Occipital lobe (tissue), 2 donors: Measurements from ENCODE around the gene MYOM3. TPM values are rescaled to one million over a fixed set of nuclear protein-coding genes. Genes with fewer than 3 reads are reported as not detected.

Source experiments
- DNase-seq: peaks from one replicate; lab custom pipeline; 2025; lab: John Stamatoyannopoulos, UW
- total RNA-seq: library from RNA; depleted of rRNA; stranded (reverse); fragments of >200 nt; gene quantifications from one replicate; pipeline ENCODE4 v1.2.3, GENCODE V29; 2014

The MYOM3 gene
- total RNA-seq, result under 0.01 TPM

GRCh38 chr1:24111996-24112779 lies at the start of gene MYOM3:
Gene MYOM3, minus strand, starts transcription at chr1:24112135. Its CDS starts 3,499 bp downstream, at chr1:24108636.
- DNase-seq, result peak; percentile 13

- no peak for DNase-seq
These were observed 49.3 kb upstream of the MYOM3 start for GRCh38 chr1:24161270-24161669.

- no peak for DNase-seq
These were observed 47.4 kb upstream of the MYOM3 start for GRCh38 chr1:24159366-24159765.

- DNase-seq, result no peak
These were observed 46.1 kb upstream of the MYOM3 start for GRCh38 chr1:24157918-24158481.

- no peak for DNase-seq
These were observed 44.8 kb upstream of the MYOM3 start for GRCh38 chr1:24156542-24157260.

GRCh38 chr1:24155011-24155782 lies 43.3 kb upstream of the MYOM3 start:
- DNase-seq, result no peak

- DNase-seq, result no peak
These were observed 42.3 kb upstream of the MYOM3 start for GRCh38 chr1:24154215-24154614.

GRCh38 chr1:24152631-24153494 lies 40.9 kb upstream of the MYOM3 start:
- DNase-seq, result no peak

GRCh38 chr1:24151175-24151533 lies 39.2 kb upstream of the MYOM3 start:
- no peak for DNase-seq

GRCh38 chr1:24150234-24151174 lies 38.6 kb upstream of the MYOM3 start:
- peak; percentile 73 for DNase-seq

- no peak for DNase-seq
These were observed 37.9 kb upstream of the MYOM3 start for GRCh38 chr1:24149866-24150233.

- DNase-seq, result no peak
These were observed 35.9 kb upstream of the MYOM3 start for GRCh38 chr1:24147816-24148215.

GRCh38 chr1:24147194-24147593 lies 35.3 kb upstream of the MYOM3 start:
- no peak for DNase-seq

GRCh38 chr1:24142546-24143534 lies 30.9 kb upstream of the MYOM3 start, which contains the start of gene IL22RA1:
Gene IL22RA1, minus strand, starts transcription at chr1:24143140. Its CDS starts 58 bp downstream, at chr1:24143082.
- no peak for DNase-seq

- no peak for DNase-seq
These were observed 29.5 kb upstream of the MYOM3 start for GRCh38 chr1:24141311-24141997.

- DNase-seq, result no peak
These were observed 28.8 kb upstream of the MYOM3 start for GRCh38 chr1:24140741-24141181.

GRCh38 chr1:24139841-24140425 lies 28.0 kb upstream of the MYOM3 start:
- DNase-seq, result no peak

- DNase-seq, result no peak
These were observed 27.2 kb upstream of the MYOM3 start for GRCh38 chr1:24139222-24139489.
